SU-DHL-6 (cell line): ENCODE data around the gene HSD17B4.

Experiments
- CTCF ChIP-seq: fragments of 200-600 bp; sonication (generic); IDR thresholded peaks from one replicate; pipeline ENCODE4 v1.5.1; 2017; ENCODE audit warnings: antibody characterized with exemption, mild to moderate bottlenecking, low read length, moderate library complexity; ENCODE audit not compliant: insufficient read depth, poor library complexity, severe bottlenecking
- EZH2phosphoT487 ChIP-seq: fragments of 200-600 bp; sonication (generic), shearing (Covaris generic); conservative IDR thresholded peaks from 2 replicates; pipeline ENCODE4 v1.6.1; 2018; ENCODE audit warnings: mild to moderate bottlenecking, antibody characterized with exemption, low read length, moderate library complexity, mixed read lengths

GRCh38 chr5:119453040-119453373 is 710 bp downstream of the HSD17B4 start:
- TF ChIP-seq CTCF, result no peak
- no peak for TF ChIP-seq EZH2phosphoT487
